CD14-positive monocyte (primary cell): Measurements from ENCODE around the gene BNC2. TPM values are rescaled to one million over a fixed set of nuclear protein-coding genes. Genes with fewer than 3 reads are reported as not detected.

Experiments
- DNase-seq, 3 donors: peaks; one replicate each; pipeline ENCODE4 v3.0.0-alpha.2; 2011 to 2022
- H2AFZ ChIP-seq: 2 replicates; pipeline ENCODE4 v1.6.0; 2012; ENCODE audit warnings: mild to moderate bottlenecking, low read depth, low read length, inconsistent platforms; ENCODE audit not compliant: insufficient read depth, poor library complexity, severe bottlenecking
- H3K27ac ChIP-seq, 2 donors: 1 replicate in 1 of 2; 2 replicates in 1 of 2; pipeline ENCODE4 v1.5.1; 2012 to 2013; ENCODE audit warnings: low read length in 2 of 2, control low read depth in 1 of 2, inconsistent platforms in 1 of 2, low read depth in 1 of 2, mild to moderate bottlenecking in 1 of 2
- H3K27me3 ChIP-seq, 2 donors: one replicate each; pipeline versions ENCODE4 v1.6.0 to v1.6.1; 2011 to 2013; ENCODE audit warnings: low read length in 2 of 2; ENCODE audit not compliant: control insufficient read depth in 2 of 2, insufficient read depth in 2 of 2
- H3K36me3 ChIP-seq, 2 donors: replicated peaks in 1 of 2; 1 replicate in 1 of 2; 2 replicates in 1 of 2; pipeline versions ENCODE4 v1.5.1 to v1.6.1; 2012 to 2013; ENCODE audit warnings: low read length in 2 of 2, control low read depth in 1 of 2, inconsistent platforms in 1 of 2, mild to moderate bottlenecking in 1 of 2; ENCODE audit not compliant: insufficient read depth in 2 of 2, control insufficient read depth in 1 of 2
- H3K4me1 ChIP-seq, 2 donors: 1 replicate in 1 of 2; 2 replicates in 1 of 2; pipeline versions ENCODE4 v1.5.1 to v1.6.1; 2012 to 2013; ENCODE audit warnings: low read length in 2 of 2, control low read depth in 1 of 2, inconsistent platforms in 1 of 2, mild to moderate bottlenecking in 1 of 2, moderate library complexity in 1 of 2; ENCODE audit not compliant: insufficient read depth in 2 of 2, control insufficient read depth in 1 of 2
- H3K4me2 ChIP-seq: replicated peaks from 2 replicates; pipeline ENCODE3; 2012; ENCODE audit warnings: low read length, moderate library complexity, mild to moderate bottlenecking; ENCODE audit not compliant: poor library complexity, severe bottlenecking; ENCODE audit errors: extremely low read depth
- H3K4me3 ChIP-seq, 3 experiments: fragments of 200-600 bp in 1 of 3; sonication (generic) in 1 of 3; replicated peaks in 1 of 3; 1 replicate in 2 of 3; 2 replicates in 1 of 3; pipeline ENCODE4 v1.5.1; 2011 to 2013; ENCODE audit warnings: low read length in 3 of 3, mild to moderate bottlenecking in 3 of 3, control low read depth in 2 of 3, low read depth in 2 of 3, inconsistent platforms in 1 of 3, moderate library complexity in 1 of 3
- H3K79me2 ChIP-seq: 2 replicates; pipeline ENCODE4 v1.6.0; 2012; ENCODE audit warnings: mild to moderate bottlenecking, control low read depth, inconsistent platforms, low read length, moderate library complexity; ENCODE audit not compliant: insufficient read depth
- H3K9ac ChIP-seq: 2 replicates; pipeline ENCODE4 v1.6.0; 2017; ENCODE audit warnings: low read length, mild to moderate bottlenecking; ENCODE audit not compliant: insufficient read depth, poor library complexity, severe bottlenecking
- H3K9me3 ChIP-seq, 2 donors: replicated peaks in 1 of 2; 1 replicate in 1 of 2; 2 replicates in 1 of 2; pipeline versions ENCODE4 v1.5.1 to v1.6.1; 2012 to 2013; ENCODE audit warnings: low read length in 2 of 2, control low read depth in 1 of 2; ENCODE audit not compliant: control insufficient read depth in 1 of 2, insufficient read depth in 1 of 2
- H4K20me1 ChIP-seq: 2 replicates; pipeline ENCODE4 v1.6.0; 2012; ENCODE audit warnings: mild to moderate bottlenecking, low read length, control low read depth, moderate library complexity; ENCODE audit not compliant: insufficient read depth
- H3K27ac Mint-ChIP-seq, 7 donors: one replicate each; pipeline ENCODE4 v1.8.0; 2020; ENCODE audit warnings: mild to moderate bottlenecking in 7 of 7, mixed read lengths in 7 of 7, moderate library complexity in 6 of 7, inconsistent platforms in 2 of 7
- H3K27me3 Mint-ChIP-seq, 3 donors: one replicate each; pipeline ENCODE4 v1.8.0; 2021 to 2022; ENCODE audit warnings: low read depth in 3 of 3, mild to moderate bottlenecking in 3 of 3, mixed read lengths in 3 of 3, moderate library complexity in 3 of 3, inconsistent platforms in 1 of 3
- H3K36me3 Mint-ChIP-seq, 2 donors: one replicate each; pipeline ENCODE4 v1.8.0; 2020; ENCODE audit warnings: mixed read lengths in 2 of 2, inconsistent platforms in 1 of 2, mild to moderate bottlenecking in 1 of 2
- H3K4me1 Mint-ChIP-seq: one replicate; pipeline ENCODE4 v1.8.0; 2020; ENCODE audit warnings: mild to moderate bottlenecking, mixed read lengths
- H3K4me3 Mint-ChIP-seq, 2 donors: one replicate each; pipeline ENCODE4 v1.8.0; 2020; ENCODE audit warnings: mild to moderate bottlenecking in 2 of 2, mixed read lengths in 2 of 2, moderate library complexity in 1 of 2
- H3K9me3 Mint-ChIP-seq, 7 donors: one replicate each; pipeline ENCODE4 v1.8.0; 2020 to 2022; ENCODE audit warnings: mixed read lengths in 7 of 7, mild to moderate bottlenecking in 6 of 7, moderate library complexity in 6 of 7, inconsistent platforms in 2 of 7
- WGBS: methylation state at CpG from one replicate; pipeline ENCODE4 v1.1.5; 2013; ENCODE audit warnings: missing lambda C conversion rate; ENCODE audit not compliant: insufficient coverage; 5-methylcytosine and 5-hydroxymethylcytosine counted together
- intact Hi-C, 2 donors: fragments of 100-400 bp; cut with micrococcal nuclease; formaldehyde crosslinking; loops; one replicate each; pipeline versions ENCODE4 v1.15.0 to v1.15.1; 2023
- polyA plus RNA-seq, 3 donors: library from polyadenylated mRNA; depleted of rRNA in 1 of 3; unstranded in 2 of 3; stranded (reverse) in 1 of 3; fragments of 300-500 nt in 2 of 3; fragments of >200 nt in 1 of 3; fragmentation: Illumina TruSeq in 2 of 3; gene quantifications; 1 replicate in 2 of 3; 2 replicates in 1 of 3; pipeline ENCODE4 v1.2.3, GENCODE V29; 2012 to 2021
- TF ChIP-seq, protein P1 (sequence below): fragments of 200-600 bp; IDR thresholded peaks from one replicate; pipeline ENCODE4 v1.8.0; 2022; ENCODE audit warnings: antibody characterized with exemption, mild to moderate bottlenecking

Gene BNC2
- polyA plus RNA-seq, 3 donors, result 0.01 TPM; not detected in 2

DNA sequence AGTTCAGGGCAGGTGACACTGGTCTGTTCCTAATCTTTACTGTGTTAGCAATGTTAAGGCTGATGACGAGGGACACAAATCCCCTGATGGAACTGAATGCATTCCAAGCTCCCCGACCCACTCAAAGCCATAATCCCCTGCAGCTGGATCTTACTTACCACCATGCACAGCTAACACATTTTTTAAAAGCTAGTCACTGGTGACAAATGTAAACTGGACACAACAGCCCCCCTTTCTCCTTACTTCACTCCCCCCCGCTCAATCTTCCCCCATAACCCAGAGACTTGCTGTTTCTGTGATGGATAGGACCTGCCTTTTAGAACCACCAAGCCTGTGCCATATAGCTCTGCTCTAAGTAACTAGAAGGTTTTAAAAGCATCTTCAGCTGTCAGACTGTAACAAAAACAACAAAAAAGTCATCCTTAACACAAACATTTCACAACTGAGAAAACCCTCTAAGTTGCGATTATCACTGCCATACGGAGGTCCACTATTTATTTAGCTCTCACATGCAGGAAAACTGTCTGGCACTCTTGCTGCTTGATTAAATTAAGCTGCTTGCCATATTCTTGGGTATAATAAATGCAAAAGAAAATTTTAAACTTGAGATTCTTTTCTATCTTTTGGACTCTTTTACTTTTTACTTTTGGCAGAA lies 44.4 kb downstream of the BNC2 start:
- Histone ChIP-seq H3K79me2 (no peaks in the 10 kb centered on the region), H3K27me3 (peaks cover 33 to 38% of the 10 kb centered on the region in 2 donors), H3K4me2 (no peak overlapping the region), H3K9me3 (no peaks in the 10 kb centered on the region), H3K27ac (no peak overlapping the region), H3K36me3 (no peaks in the 10 kb centered on the region), H4K20me1 (no peaks in the 10 kb centered on the region), H3K9ac (no peak overlapping the region), H2AFZ (no peak overlapping the region), H3K4me3 (no peak overlapping the region), H3K4me1 (no peaks in the 10 kb centered on the region)
- WGBS, result 86% methylated on average over 1 of the region's 5 CpGs
- DNase-seq, result no peak
- Mint-ChIP-seq H3K27ac (no peak overlapping the region), H3K9me3 (peaks cover 0 to 6% (median 0%) of the 10 kb centered on the region in 7 donors), H3K27me3 (peaks cover 23 to 32% (median 25%) of the 10 kb centered on the region in 3 donors), H3K4me1 (no peaks in the 10 kb centered on the region), H3K4me3 (no peak overlapping the region), H3K36me3 (no peaks in the 10 kb centered on the region)
- intact Hi-C loops, result no loop called here
- TF ChIP-seq, protein P1, sequence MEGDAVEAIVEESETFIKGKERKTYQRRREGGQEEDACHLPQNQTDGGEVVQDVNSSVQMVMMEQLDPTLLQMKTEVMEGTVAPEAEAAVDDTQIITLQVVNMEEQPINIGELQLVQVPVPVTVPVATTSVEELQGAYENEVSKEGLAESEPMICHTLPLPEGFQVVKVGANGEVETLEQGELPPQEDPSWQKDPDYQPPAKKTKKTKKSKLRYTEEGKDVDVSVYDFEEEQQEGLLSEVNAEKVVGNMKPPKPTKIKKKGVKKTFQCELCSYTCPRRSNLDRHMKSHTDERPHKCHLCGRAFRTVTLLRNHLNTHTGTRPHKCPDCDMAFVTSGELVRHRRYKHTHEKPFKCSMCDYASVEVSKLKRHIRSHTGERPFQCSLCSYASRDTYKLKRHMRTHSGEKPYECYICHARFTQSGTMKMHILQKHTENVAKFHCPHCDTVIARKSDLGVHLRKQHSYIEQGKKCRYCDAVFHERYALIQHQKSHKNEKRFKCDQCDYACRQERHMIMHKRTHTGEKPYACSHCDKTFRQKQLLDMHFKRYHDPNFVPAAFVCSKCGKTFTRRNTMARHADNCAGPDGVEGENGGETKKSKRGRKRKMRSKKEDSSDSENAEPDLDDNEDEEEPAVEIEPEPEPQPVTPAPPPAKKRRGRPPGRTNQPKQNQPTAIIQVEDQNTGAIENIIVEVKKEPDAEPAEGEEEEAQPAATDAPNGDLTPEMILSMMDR, result no peak

DNA sequence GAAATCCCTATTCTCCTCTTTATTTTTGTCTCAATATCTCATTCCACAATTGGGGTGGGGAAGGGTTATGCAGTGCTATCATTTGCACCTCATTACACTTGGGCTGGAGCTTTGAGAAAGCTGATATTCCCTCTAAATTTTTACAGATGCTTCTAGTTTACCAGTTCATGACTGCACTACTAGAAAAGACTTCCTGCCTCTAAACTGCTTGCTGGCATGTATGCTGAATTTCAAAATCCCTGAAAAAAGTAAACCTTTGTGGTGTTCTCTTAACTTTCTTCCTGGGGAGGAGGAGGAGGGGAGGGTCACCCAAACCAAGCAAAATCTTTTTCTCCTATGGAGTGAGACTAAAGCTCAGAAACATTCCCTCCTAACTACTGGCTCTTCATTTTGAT lies 45.1 kb downstream of the BNC2 start:
- Histone ChIP-seq H4K20me1 (no peaks in the 10 kb centered on the region), H3K79me2 (no peaks in the 10 kb centered on the region), H3K9me3 (no peaks in the 10 kb centered on the region), H3K27me3 (peaks cover 33 to 35% of the 10 kb centered on the region in 2 donors), H3K27ac (no peak overlapping the region), H3K36me3 (no peaks in the 10 kb centered on the region), H3K4me2 (no peak overlapping the region), H3K4me1 (no peaks in the 10 kb centered on the region), H2AFZ (no peak overlapping the region), H3K4me3 (no peak overlapping the region), H3K9ac (no peak overlapping the region)
- peaks cover 18 to 30% (median 25%) of the 10 kb centered on the region in 3 donors for H3K27me3 Mint-ChIP-seq
- no peak overlapping the region for H3K4me3 Mint-ChIP-seq
- H3K9me3 Mint-ChIP-seq, result peaks cover 0 to 6% (median 0%) of the 10 kb centered on the region in 7 donors
- TF ChIP-seq, protein P1, result no peak
- no peaks in the 10 kb centered on the region for H3K4me1 Mint-ChIP-seq
- no peak for DNase-seq
- intact Hi-C loops, result no loop called here
- no peak overlapping the region for H3K27ac Mint-ChIP-seq
- H3K36me3 Mint-ChIP-seq, result no peaks in the 10 kb centered on the region
